Measurements from ENCODE around the gene FAM237A.

Gene FAM237A

GRCh38 chr2:206688990-206689389 lies 46.7 kb downstream of the FAM237A start:
- no peak for FAIRE-seq
- no peak for DNase-seq (ENCODE audit: low spot score)

- FAIRE-seq (no peak), DNase-seq (ENCODE audit: low spot score) (no peak)
Observed at GRCh38 chr2:206692971-206693370, 50.7 kb downstream of the FAM237A start.

DNA sequence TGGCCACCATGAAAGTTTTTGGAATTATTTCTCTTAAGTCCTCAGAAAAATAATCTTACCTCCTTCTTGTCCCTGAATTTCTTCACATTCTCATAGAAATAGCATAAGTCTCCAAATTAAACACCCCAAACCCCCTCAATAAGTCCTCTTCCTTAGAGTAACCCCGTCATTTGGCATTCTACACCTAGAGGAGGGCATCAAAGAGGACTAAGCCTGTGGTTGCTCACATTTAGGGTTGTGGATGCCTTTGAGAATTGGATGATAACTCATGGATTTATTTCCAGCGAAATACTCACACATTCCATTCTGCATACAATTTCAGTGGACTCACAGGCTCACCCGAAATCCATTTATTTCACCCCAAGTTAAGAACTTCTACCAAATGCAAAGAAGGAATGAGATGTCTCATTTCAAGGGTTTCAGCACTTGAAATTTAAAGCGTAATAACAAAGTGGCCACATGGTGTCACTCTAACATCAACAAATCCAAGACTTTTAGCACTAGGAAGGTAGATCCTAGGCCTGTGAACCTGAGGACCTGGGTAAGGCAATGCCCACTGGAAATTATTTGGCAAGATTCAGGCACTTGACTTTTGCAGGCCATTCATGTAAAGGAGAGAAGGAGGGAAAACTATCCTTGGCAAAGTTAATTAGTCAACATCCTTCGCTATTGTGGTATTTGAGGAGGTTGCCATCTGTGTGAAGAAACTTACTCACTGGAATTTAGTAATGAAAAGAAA lies 51.3 kb downstream of the FAM237A start:
- FAIRE-seq (peak; percentile 75), DNase-seq (ENCODE audit: low spot score) (peak; percentile 43)

GRCh38 chr2:206696910-206697309 lies 54.6 kb downstream of the FAM237A start:
- DNase-seq (ENCODE audit: low spot score), result no peak
- FAIRE-seq, result no peak

DNA sequence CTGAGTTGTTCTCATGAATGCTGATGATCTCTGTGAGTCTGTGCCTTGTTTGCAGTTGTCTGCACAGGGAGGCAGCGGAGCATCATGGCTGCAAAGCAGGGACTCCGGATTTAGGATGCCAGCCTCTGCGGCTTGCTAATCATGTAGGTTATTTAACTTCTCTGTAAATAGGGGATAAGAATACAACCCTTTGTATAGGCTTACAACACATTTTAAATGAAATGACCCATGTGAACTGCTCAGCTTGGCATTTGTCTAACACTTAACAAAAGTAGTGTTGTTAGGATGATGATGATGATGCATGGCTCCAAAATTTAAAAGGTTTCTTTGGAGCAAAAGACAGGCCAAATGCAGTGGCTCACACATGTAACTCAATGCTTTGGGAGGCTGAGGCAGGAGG lies 56.5 kb downstream of the FAM237A start:
- no peak for DNase-seq (ENCODE audit: low spot score)
- no peak for FAIRE-seq

All from RCC 7860 (cell line).